Natural killer cell (primary cell): ENCODE measurements around the gene SLC7A6. TPM values are rescaled to one million over a fixed set of nuclear protein-coding genes. Genes with fewer than 3 reads are reported as not detected.

Experiments used
- ATAC-seq, 3 donors: fragments of 150-1000 bp in 2 of 3; fragments of 200-7000 bp in 1 of 3; cut with Tn5 transposase; 1 replicate in 1 of 3; 2 replicates in 2 of 3; pipeline ENCODE4 v1.10.0; 2021; ENCODE audit warnings: mild to moderate bottlenecking in 2 of 3, moderate library complexity in 2 of 3
- DNase-seq, 2 donors: peaks; one replicate each; pipeline versions ENCODE4 v3.0.0 to v3.0.0-alpha.2; 2013 to 2021; ENCODE audit warnings: mixed read lengths in 1 of 2
- H3K27ac ChIP-seq: one replicate; pipeline ENCODE4 v1.5.1; 2013; ENCODE audit warnings: mild to moderate bottlenecking, low read length
- H3K27me3 ChIP-seq: one replicate; pipeline ENCODE4 v1.6.1; 2013; ENCODE audit warnings: low read length; ENCODE audit not compliant: control insufficient read depth, insufficient read depth
- H3K36me3 ChIP-seq: one replicate; pipeline ENCODE4 v1.6.1; 2013; ENCODE audit warnings: low read length; ENCODE audit not compliant: control insufficient read depth, insufficient read depth
- H3K4me1 ChIP-seq: one replicate; pipeline ENCODE4 v1.6.1; 2013; ENCODE audit warnings: low read length; ENCODE audit not compliant: control insufficient read depth, insufficient read depth
- H3K4me3 ChIP-seq: one replicate; pipeline ENCODE4 v1.5.1; 2013; ENCODE audit warnings: low read length
- H3K9me3 ChIP-seq: one replicate; pipeline ENCODE4 v1.6.1; 2013; ENCODE audit warnings: low read length; ENCODE audit not compliant: control insufficient read depth, insufficient read depth
- H3K27ac Mint-ChIP-seq, 2 donors: one replicate each; pipeline ENCODE4 v1.8.0; 2022; ENCODE audit warnings: mild to moderate bottlenecking in 2 of 2, mixed read lengths in 2 of 2, moderate library complexity in 1 of 2
- H3K27me3 Mint-ChIP-seq, 2 donors: one replicate each; pipeline ENCODE4 v1.8.0; 2022; ENCODE audit warnings: low read depth in 2 of 2, mixed read lengths in 2 of 2
- H3K36me3 Mint-ChIP-seq: one replicate; pipeline ENCODE4 v1.8.0; 2022; ENCODE audit warnings: mixed read lengths
- H3K4me1 Mint-ChIP-seq, 2 donors: one replicate each; pipeline ENCODE4 v1.8.0; 2022; ENCODE audit warnings: mixed read lengths in 2 of 2
- H3K4me3 Mint-ChIP-seq: one replicate; pipeline ENCODE4 v1.8.0; 2022; ENCODE audit warnings: mild to moderate bottlenecking, moderate library complexity, mixed read lengths
- H3K9me3 Mint-ChIP-seq, 2 donors: one replicate each; pipeline ENCODE4 v1.8.0; 2022; ENCODE audit warnings: mixed read lengths in 2 of 2
- WGBS: methylation state at CpG from one replicate; pipeline ENCODE4 v1.1.7; 2013; ENCODE audit warnings: missing lambda C conversion rate; ENCODE audit not compliant: insufficient coverage; 5-methylcytosine and 5-hydroxymethylcytosine counted together
- intact Hi-C: fragments of 100-400 bp; cut with micrococcal nuclease; formaldehyde crosslinking; loops from one replicate; pipeline ENCODE4 v1.14.2; 2022
- total RNA-seq, 4 donors: library from RNA; stranded (reverse); fragments of 120-200 nt in 1 of 4; gene quantifications; one replicate each; pipeline versions ENCODE4 v1.2.3 to v1.2.4, GENCODE V29; 2013 to 2022
- TF ChIP-seq, protein P1 (sequence below): fragments of 200-600 bp; IDR thresholded peaks from one replicate; pipeline ENCODE4 v1.8.0; 2022; ENCODE audit warnings: antibody characterized with exemption

SLC7A6 gene
- total RNA-seq, 3 donors from 2014 or later (not counting 1 experiment from before 2014, with no cell fraction given): 46.6 to 84.9 (median 69.6) TPM

- 86% methylated on average over 1 of the region's 3 CpGs for WGBS
- no peaks in the 10 kb centered on the region for H3K9me3 Mint-ChIP-seq
- Histone ChIP-seq H3K4me1 (peaks cover 9% of the 10 kb centered on the region), H3K9me3 (no peaks in the 10 kb centered on the region), H3K27ac (no peak overlapping the region), H3K27me3 (no peaks in the 10 kb centered on the region), H3K36me3 (peaks cover 40% of the 10 kb centered on the region), H3K4me3 (no peak overlapping the region)
- H3K36me3 Mint-ChIP-seq: no peaks in the 10 kb centered on the region
- no peak overlapping the region for H3K4me3 Mint-ChIP-seq
- TF ChIP-seq, protein P1, sequence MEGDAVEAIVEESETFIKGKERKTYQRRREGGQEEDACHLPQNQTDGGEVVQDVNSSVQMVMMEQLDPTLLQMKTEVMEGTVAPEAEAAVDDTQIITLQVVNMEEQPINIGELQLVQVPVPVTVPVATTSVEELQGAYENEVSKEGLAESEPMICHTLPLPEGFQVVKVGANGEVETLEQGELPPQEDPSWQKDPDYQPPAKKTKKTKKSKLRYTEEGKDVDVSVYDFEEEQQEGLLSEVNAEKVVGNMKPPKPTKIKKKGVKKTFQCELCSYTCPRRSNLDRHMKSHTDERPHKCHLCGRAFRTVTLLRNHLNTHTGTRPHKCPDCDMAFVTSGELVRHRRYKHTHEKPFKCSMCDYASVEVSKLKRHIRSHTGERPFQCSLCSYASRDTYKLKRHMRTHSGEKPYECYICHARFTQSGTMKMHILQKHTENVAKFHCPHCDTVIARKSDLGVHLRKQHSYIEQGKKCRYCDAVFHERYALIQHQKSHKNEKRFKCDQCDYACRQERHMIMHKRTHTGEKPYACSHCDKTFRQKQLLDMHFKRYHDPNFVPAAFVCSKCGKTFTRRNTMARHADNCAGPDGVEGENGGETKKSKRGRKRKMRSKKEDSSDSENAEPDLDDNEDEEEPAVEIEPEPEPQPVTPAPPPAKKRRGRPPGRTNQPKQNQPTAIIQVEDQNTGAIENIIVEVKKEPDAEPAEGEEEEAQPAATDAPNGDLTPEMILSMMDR: no peak
- ATAC-seq: no peak
- no peaks in the 10 kb centered on the region for H3K27me3 Mint-ChIP-seq
- H3K4me1 Mint-ChIP-seq: peaks cover 16 to 26% of the 10 kb centered on the region in 2 donors
- intact Hi-C loops: loop anchor here (1.0 kb wide), 4 partner anchors 134 to 412 kb away; no protein-coding TSS in a partner anchor
- H3K27ac Mint-ChIP-seq: peak overlapping the region in 1 of 2 donors; percentile 69
- DNase-seq: no peak
Observed at GRCh38 chr16:68228652-68229051, 35.7 kb upstream of the SLC7A6 start.

GRCh38 chr16:68229431-68230175 is 34.7 kb upstream of the SLC7A6 start:
- H3K36me3 Mint-ChIP-seq: no peaks in the 10 kb centered on the region
- Histone ChIP-seq H3K4me3 (no peak overlapping the region), H3K36me3 (peaks cover 40% of the 10 kb centered on the region), H3K27ac (no peak overlapping the region), H3K4me1 (peaks cover 9% of the 10 kb centered on the region), H3K9me3 (no peaks in the 10 kb centered on the region), H3K27me3 (no peaks in the 10 kb centered on the region)
- no peaks in the 10 kb centered on the region for H3K9me3 Mint-ChIP-seq
- 93% methylated on average over 4 of the region's 4 CpGs for WGBS
- H3K4me3 Mint-ChIP-seq: no peak overlapping the region
- peak overlapping the region; percentile 34 to 69 for H3K27ac Mint-ChIP-seq
- peaks cover 18 to 30% of the 10 kb centered on the region in 2 donors for H3K4me1 Mint-ChIP-seq
- H3K27me3 Mint-ChIP-seq: no peaks in the 10 kb centered on the region
- intact Hi-C loops: loop anchor here (1.0 kb wide), 4 partner anchors 135 to 413 kb away; no protein-coding TSS in a partner anchor
- TF ChIP-seq, protein P1: peak; percentile 93
- peak; percentile 51 to 88 (median 66) for ATAC-seq
- peak; percentile 42 to 75 for DNase-seq

GRCh38 chr16:68230176-68230571 is 34.2 kb upstream of the SLC7A6 start:
- Mint-ChIP-seq H3K27ac (no peak overlapping the region), H3K4me3 (no peak overlapping the region), H3K4me1 (peaks cover 21 to 35% of the 10 kb centered on the region in 2 donors), H3K36me3 (no peaks in the 10 kb centered on the region), H3K9me3 (no peaks in the 10 kb centered on the region), H3K27me3 (no peaks in the 10 kb centered on the region)
- no peak for DNase-seq
- TF ChIP-seq, protein P1: no peak
- H3K27me3 ChIP-seq: no peaks in the 10 kb centered on the region
- WGBS: 98% methylated on average over 9 of the region's 9 CpGs
- H3K4me1 ChIP-seq: peaks cover 9% of the 10 kb centered on the region
- no peak for ATAC-seq
- H3K27ac ChIP-seq: no peak overlapping the region
- intact Hi-C loops: no loop called here
- H3K4me3 ChIP-seq: no peak overlapping the region
- no peaks in the 10 kb centered on the region for H3K9me3 ChIP-seq
- H3K36me3 ChIP-seq: peaks cover 38% of the 10 kb centered on the region
